Frontal cortex (tissue), 4 donors: ENCODE data around the gene POU4F2. TPM values are rescaled to one million over a fixed set of nuclear protein-coding genes. Genes with fewer than 3 reads are reported as not detected.
"Not testable (repeated sequence)": the region's sequence is repeated elsewhere in the genome, so short reads cannot be mapped to it uniquely, and the experiment has no call there.

Source experiments
- DNase-seq, 2 donors: peaks; one replicate each; pipeline ENCODE4 v3.0.0; 2012; ENCODE audit warnings: low spot score in 2 of 2
- FAIRE-seq: peaks from 2 replicates; lab custom pipeline; 2012; peaks lifted over from hg19 to GRCh38; lab: Jason Lieb, UNC
- total RNA-seq: library from RNA; depleted of rRNA; stranded (reverse); fragments of >200 nt; gene quantifications from one replicate; pipeline ENCODE4 v1.2.3, GENCODE V29; 2014
- donor health status: control.
- donor health status: control.
- donor health status: control.

The POU4F2 gene
- total RNA-seq, 1 donor from 2014 or later: not detected

- FAIRE-seq (no peak), DNase-seq (no peak)
Observed at GRCh38 chr4:146654687-146655520, 16.2 kb downstream of the POU4F2 start.

- DNase-seq (no peak), FAIRE-seq (no peak)
Observed at GRCh38 chr4:146655521-146655856, 16.8 kb downstream of the POU4F2 start.

GRCh38 chr4:146661367-146661766 is 22.7 kb downstream of the POU4F2 start:
- DNase-seq (no peak), FAIRE-seq (no peak)

- FAIRE-seq, DNase-seq: not testable (repeated sequence)
Observed at GRCh38 chr4:146663968-146664311, 25.2 kb downstream of the POU4F2 start.

GRCh38 chr4:146674829-146675570 is 36.3 kb downstream of the POU4F2 start:
- no peak for DNase-seq
- no peak for FAIRE-seq

Other genes starting within 250 kb of the POU4F2 start
- 10.2 TPM for gene SLC10A7, start 117.0 kb upstream of the POU4F2 start, total RNA-seq